HFF-Myc (cell line): ENCODE measurements around the gene EPHA7.

Experiments used
- DNase-seq: peaks from one replicate; pipeline ENCODE4 v3.0.0-alpha.2; 2011; ENCODE audit warnings: low read depth; ENCODE audit errors: extremely low read depth
- H3K4me3 ChIP-seq: replicated peaks from 2 replicates; pipeline ENCODE4 v1.5.1; 2011; ENCODE audit warnings: low read depth, mild to moderate bottlenecking, control low read depth, low read length
- TF ChIP-seq, protein P1 (sequence below): IDR thresholded peaks from 2 replicates; pipeline ENCODE4 v1.5.1; 2012; ENCODE audit warnings: mild to moderate bottlenecking, low read depth, low read length, control low read depth; ENCODE audit errors: missing control alignments

The EPHA7 gene

DNA sequence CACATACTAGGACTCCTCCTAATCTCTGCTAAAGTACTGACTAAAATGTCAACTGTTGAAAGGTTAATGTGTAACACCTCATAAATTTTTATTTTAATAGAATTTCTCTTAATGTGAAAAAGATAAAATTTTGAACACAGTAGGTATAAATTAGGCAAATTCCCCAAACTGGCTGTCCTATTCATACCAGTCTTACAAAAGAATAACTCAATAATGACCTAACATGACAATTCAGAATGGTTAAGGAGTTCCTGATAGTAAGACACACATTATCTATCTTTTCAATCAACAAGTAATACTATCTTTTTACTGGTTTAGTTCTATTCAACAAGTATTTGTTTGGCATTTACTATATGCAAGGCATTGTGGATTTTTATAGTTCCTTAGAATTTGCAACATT is 141.1 kb downstream of the EPHA7 start:
- DNase-seq = no peak
- H3K4me3 ChIP-seq = no peak overlapping the region
- TF ChIP-seq, protein P1, sequence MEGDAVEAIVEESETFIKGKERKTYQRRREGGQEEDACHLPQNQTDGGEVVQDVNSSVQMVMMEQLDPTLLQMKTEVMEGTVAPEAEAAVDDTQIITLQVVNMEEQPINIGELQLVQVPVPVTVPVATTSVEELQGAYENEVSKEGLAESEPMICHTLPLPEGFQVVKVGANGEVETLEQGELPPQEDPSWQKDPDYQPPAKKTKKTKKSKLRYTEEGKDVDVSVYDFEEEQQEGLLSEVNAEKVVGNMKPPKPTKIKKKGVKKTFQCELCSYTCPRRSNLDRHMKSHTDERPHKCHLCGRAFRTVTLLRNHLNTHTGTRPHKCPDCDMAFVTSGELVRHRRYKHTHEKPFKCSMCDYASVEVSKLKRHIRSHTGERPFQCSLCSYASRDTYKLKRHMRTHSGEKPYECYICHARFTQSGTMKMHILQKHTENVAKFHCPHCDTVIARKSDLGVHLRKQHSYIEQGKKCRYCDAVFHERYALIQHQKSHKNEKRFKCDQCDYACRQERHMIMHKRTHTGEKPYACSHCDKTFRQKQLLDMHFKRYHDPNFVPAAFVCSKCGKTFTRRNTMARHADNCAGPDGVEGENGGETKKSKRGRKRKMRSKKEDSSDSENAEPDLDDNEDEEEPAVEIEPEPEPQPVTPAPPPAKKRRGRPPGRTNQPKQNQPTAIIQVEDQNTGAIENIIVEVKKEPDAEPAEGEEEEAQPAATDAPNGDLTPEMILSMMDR = no peak

DNA sequence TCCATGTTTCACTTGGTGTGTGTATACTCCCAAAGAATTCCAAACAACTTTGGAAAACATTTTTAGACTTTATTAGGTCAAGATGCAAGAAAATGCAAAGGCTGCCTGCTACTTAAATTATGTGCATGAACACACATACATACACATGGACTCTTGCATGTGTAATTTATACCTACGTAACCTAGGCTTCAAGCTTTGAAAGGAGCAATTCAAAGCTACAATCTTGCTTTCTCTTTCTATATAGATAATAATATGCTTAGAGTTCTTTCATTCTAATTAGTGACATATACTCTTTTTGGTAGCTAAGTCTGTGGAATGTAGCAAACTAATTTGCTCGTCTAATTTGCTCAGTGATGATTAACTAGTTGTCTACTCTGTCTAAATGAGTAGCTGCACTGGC is 146.5 kb downstream of the EPHA7 start:
- no peak overlapping the region for H3K4me3 ChIP-seq
- no peak for DNase-seq
- TF ChIP-seq, protein P1 = no peak

DNA sequence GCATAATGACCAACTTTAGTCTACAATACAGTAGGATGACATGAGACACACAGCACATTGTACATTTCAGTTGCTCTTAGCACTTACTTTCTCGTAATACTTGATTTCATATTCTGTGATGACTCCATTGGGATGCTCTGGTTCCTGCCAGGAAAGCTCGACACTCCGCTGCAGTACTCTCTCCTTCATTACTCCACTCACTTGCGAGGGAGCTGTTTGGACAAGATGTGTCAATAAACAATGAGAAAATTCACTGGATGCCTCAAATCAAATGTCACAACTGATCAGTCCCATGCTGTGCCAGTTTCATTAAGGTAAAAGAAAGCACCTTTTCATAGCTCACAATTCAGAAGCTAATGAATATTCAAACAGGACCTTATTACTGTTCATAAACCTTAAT is 147.1 kb downstream of the EPHA7 start:
- TF ChIP-seq, protein P1 = no peak
- DNase-seq = no peak
- no peak overlapping the region for H3K4me3 ChIP-seq

DNA sequence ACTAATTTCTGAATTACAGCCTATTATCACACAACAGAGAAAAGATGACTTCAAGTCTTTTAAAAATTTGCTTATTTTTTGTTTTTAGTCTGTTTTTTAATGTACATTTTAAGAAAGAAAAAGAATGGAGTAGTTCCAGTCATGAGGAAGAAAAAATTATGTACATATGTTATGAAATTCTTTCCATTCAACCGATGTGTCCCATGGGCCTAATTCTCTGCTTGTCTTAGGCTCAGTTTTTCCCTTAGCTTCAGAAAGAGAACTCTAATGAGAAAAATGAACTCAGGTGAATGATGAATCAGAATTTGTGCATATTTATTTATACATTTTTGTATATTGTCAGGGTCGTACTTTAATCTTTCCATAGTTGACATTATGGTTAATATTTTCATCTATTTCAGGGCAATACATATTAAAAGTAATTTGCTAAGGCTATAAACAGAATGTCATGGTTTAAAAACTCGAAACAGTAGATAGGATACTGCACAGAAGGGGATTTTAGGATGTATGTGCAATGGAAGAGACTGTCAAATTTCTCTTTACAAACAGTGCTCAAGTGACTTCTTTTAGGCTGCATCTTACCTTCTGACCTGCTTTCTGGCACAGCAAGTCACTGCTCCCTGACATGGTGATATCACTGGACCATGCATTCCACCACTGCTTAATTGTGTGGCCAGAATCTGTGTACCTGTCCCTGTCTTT is 153.1 kb downstream of the EPHA7 start:
- H3K4me3 ChIP-seq = no peak overlapping the region
- TF ChIP-seq, protein P1 = no peak
- DNase-seq = no peak

DNA sequence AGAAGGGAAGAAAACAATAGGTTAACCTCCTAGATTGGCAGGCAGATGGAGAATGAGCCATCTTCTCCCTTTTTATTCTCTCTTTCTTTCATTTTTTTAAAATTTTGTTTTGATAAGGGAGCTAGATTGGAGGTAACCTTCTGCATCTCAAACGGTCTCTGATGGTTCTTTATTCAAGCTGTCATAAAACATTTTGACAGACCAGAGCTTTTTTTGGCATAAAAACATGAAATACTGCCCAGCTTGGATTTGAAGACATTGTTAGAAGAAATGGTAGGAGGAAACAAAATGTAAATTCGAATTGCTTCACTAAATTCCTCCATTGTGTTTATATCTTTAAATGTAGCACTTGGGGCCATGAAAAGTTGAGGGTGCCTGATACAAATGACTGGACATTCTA is 158.5 kb downstream of the EPHA7 start:
- no peak for DNase-seq
- H3K4me3 ChIP-seq = no peak overlapping the region
- TF ChIP-seq, protein P1 = no peak

DNA sequence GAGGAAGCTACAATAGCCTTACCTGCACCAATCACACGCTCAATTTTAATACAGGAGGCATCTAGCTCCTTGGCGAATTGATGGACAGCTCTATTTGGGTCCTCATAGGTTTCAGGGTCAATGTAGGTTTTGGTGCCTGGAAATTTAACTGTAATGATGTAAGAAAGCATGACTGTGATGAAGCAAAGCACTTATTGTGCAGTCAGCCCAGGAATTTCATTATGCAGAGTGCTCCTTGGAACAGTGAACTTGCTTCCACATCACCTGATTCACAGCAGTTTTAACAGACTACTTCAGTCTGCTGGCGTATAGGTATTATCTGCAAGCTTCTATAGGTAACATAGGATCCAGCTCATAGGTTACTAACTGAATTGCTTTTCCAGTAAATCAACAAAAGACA is 160.0 kb downstream of the EPHA7 start:
- no peak for DNase-seq
- TF ChIP-seq, protein P1 = no peak
- H3K4me3 ChIP-seq = no peak overlapping the region

DNA sequence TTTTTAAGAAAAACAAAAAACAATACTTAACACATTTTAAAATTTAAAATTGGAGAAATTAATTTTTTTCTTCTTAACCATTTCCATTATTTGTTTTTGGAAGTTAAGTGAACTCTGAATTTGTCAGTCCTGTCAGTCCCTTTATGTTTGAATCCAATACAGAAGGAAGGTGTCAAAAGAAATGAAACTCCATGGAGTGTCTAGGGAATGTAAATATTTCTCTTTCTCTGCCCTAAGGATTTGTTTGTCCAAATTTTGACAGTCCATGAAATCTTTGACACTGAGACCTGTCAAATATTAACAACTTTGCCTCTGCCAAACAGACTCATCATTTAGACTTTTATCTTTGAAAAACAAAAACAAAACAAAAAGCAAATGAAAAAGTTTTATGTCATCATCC is 166.4 kb downstream of the EPHA7 start:
- H3K4me3 ChIP-seq = no peak overlapping the region
- no peak for DNase-seq
- TF ChIP-seq, protein P1 = no peak
